C4-2B (cell line): ENCODE data around the gene DPP3.

Source experiments
- CTCF ChIP-seq: fragments of 450-650 bp; conservative IDR thresholded peaks from 2 replicates; pipeline ENCODE4 v1.5.1; 2017; ENCODE audit warnings: mild to moderate bottlenecking
- ZFX ChIP-seq: fragments of 450-650 bp; IDR thresholded peaks from 2 replicates; pipeline ENCODE4 v1.6.1; 2017

GRCh38 chr11:66554602-66555001 lies 74.4 kb downstream of the DPP3 start:
- TF ChIP-seq ZFX (no peak), CTCF (no peak)
